Neural progenitor cell (in vitro differentiated cells): ENCODE results near the gene DDX5.

Experiments
- CTCF ChIP-seq: fragments of 200-600 bp; sonication (generic); IDR thresholded peaks from 2 replicates; pipeline ENCODE4 v1.5.1; 2017; ENCODE audit warnings: antibody characterized with exemption, mild to moderate bottlenecking
- EZH2 ChIP-seq: fragments of 200-600 bp; sonication (generic); IDR thresholded peaks from 2 replicates; pipeline ENCODE4 v1.6.1; 2017; ENCODE audit warnings: antibody characterized with exemption, mild to moderate bottlenecking, moderate library complexity

- no peak for TF ChIP-seq CTCF
- no peak for TF ChIP-seq EZH2
Observed at GRCh38 chr17:64502021-64502420, 4.1 kb downstream of the DDX5 start.
